Naive thymus-derived CD4-positive, alpha-beta T cell (primary cell): ENCODE data around the gene LENG8. TPM values are rescaled to one million over a fixed set of nuclear protein-coding genes. Genes with fewer than 3 reads are reported as not detected.

Experiments
- ATAC-seq: fragments of 150-1000 bp; cut with Tn5 transposase; 2 replicates; pipeline ENCODE4 v1.10.0; 2021; ENCODE audit warnings: mild to moderate bottlenecking, moderate library complexity
- CTCF ChIA-PET: fragments of 350-600 bp; sonication (Branson Sonifier 250); formaldehyde crosslinking; loops from one replicate; lab custom pipeline; 2021; ENCODE audit warnings: antibody characterized with exemption; lab: Charles Lee
- POLR2A ChIA-PET: fragments of 350-600 bp; sonication (Branson Sonifier 250); formaldehyde crosslinking; loops from one replicate; lab custom pipeline; 2021; ENCODE audit warnings: antibody characterized with exemption, inconsistent platforms; lab: Charles Lee
- DNase-seq, 9 donors: peaks; one replicate each; pipeline versions ENCODE4 v3.0.0 to v3.0.0-alpha.2; 2020 to 2022; ENCODE audit warnings: mixed read lengths in 1 of 9
- H3K27ac ChIP-seq: one replicate; pipeline ENCODE4 v1.7.0; 2013; ENCODE audit warnings: mild to moderate bottlenecking, low read depth, low read length, moderate library complexity
- H3K27me3 ChIP-seq, 2 donors: one replicate each; pipeline ENCODE4 v1.7.0; 2013; ENCODE audit warnings: low read length in 2 of 2, mild to moderate bottlenecking in 2 of 2, moderate library complexity in 2 of 2; ENCODE audit not compliant: control insufficient read depth in 2 of 2, insufficient read depth in 2 of 2
- H3K36me3 ChIP-seq, 3 experiments: 1 replicate in 2 of 3; 2 replicates in 1 of 3; pipeline ENCODE4 v1.7.0; 2013; ENCODE audit warnings: low read length in 3 of 3, mild to moderate bottlenecking in 3 of 3, moderate library complexity in 1 of 3; ENCODE audit not compliant: insufficient read depth in 3 of 3, control insufficient read depth in 2 of 3
- H3K4me1 ChIP-seq, 2 donors: one replicate each; pipeline ENCODE4 v1.7.0; 2013; ENCODE audit warnings: low read length in 2 of 2, mild to moderate bottlenecking in 2 of 2, moderate library complexity in 1 of 2; ENCODE audit not compliant: control insufficient read depth in 2 of 2, insufficient read depth in 2 of 2
- H3K4me3 ChIP-seq: 2 replicates; pipeline ENCODE4 v1.7.0; 2013; ENCODE audit warnings: mild to moderate bottlenecking, low read length
- H3K9me3 ChIP-seq, 3 experiments: 1 replicate in 2 of 3; 2 replicates in 1 of 3; pipeline ENCODE4 v1.7.0; 2013; ENCODE audit warnings: low read length in 3 of 3; ENCODE audit not compliant: control insufficient read depth in 2 of 3
- H3K27ac Mint-ChIP-seq, 9 donors: one replicate each; pipeline ENCODE4 v1.8.0; 2020 to 2022; ENCODE audit warnings: mixed read lengths in 9 of 9, mild to moderate bottlenecking in 8 of 9, moderate library complexity in 5 of 9, inconsistent platforms in 2 of 9
- H3K27me3 Mint-ChIP-seq, 5 donors: one replicate each; pipeline ENCODE4 v1.8.0; 2021 to 2022; ENCODE audit warnings: mixed read lengths in 5 of 5, mild to moderate bottlenecking in 1 of 5
- H3K36me3 Mint-ChIP-seq, 5 donors: one replicate each; pipeline ENCODE4 v1.8.0; 2020 to 2022; ENCODE audit warnings: mixed read lengths in 5 of 5, mild to moderate bottlenecking in 3 of 5, inconsistent platforms in 1 of 5
- H3K4me1 Mint-ChIP-seq, 7 donors: one replicate each; pipeline ENCODE4 v1.8.0; 2020 to 2022; ENCODE audit warnings: mixed read lengths in 7 of 7, mild to moderate bottlenecking in 3 of 7, inconsistent platforms in 1 of 7
- H3K4me3 Mint-ChIP-seq, 10 donors: one replicate each; pipeline ENCODE4 v1.8.0; 2020 to 2022; ENCODE audit warnings: mild to moderate bottlenecking in 10 of 10, mixed read lengths in 10 of 10, moderate library complexity in 6 of 10, inconsistent platforms in 2 of 10
- H3K9me3 Mint-ChIP-seq, 11 donors: one replicate each; pipeline ENCODE4 v1.8.0; 2020 to 2022; ENCODE audit warnings: mixed read lengths in 11 of 11, mild to moderate bottlenecking in 4 of 11, inconsistent platforms in 1 of 11, moderate library complexity in 1 of 11
- intact Hi-C, 2 donors: fragments of 100-400 bp; cut with micrococcal nuclease; formaldehyde crosslinking; loops; one replicate each; pipeline ENCODE4 v1.15.1; 2023
- polyA plus RNA-seq, 2 donors: library from polyadenylated mRNA; unstranded; fragments of 300-500 nt; fragmentation: Illumina TruSeq; gene quantifications; one replicate each; pipeline ENCODE4 v1.2.3, GENCODE V29; 2021
- total RNA-seq, 6 experiments: library from RNA in 5 of 6; stranded (reverse) in 5 of 6; gene quantifications; 1 replicate in 5 of 6; 2 replicates in 1 of 6; pipeline ENCODE4 v1.2.3 and lab custom pipeline; 2021 to 2026

LENG8 gene
- total and polyA plus RNA-seq, 7 experiments from 2014 or later, result 6.2 to 685 (median 503) TPM

DNA sequence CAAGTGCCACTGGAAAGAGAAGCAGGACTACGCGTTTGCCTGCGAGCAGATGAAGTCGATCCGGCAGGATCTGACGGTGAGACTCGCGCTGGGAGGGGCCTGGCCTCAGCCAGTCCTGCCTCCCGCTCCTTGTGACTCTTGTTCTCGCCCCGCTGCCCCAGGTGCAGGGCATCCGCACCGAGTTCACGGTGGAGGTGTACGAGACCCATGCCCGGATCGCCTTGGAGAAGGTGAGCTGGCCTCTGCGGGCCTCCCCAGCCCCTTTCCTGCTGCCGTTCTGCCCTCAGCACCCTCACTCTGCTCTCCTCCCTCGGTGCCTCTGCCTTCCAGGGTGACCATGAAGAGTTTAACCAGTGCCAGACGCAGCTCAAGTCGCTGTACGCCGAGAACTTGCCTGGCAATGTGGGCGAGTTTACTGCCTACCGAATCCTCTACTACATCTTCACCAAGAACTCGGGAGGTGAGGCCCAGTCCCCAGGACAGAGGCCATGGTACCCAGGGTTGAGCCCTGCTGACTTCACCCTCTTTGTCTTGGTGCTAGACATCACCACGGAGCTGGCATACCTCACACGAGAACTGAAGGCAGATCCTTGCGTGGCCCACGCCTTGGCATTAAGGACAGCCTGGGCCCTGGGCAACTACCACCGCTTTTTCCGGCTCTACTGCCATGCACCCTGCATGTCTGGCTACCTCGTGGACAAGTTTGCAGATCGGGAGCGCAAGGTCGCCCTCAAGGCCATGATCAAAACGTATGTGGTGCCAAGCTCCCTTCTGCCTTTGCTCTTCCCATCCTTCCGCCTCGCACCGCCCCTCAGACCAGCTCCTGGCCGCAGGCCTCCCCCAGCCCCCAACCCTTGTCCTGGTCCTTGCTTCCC lies 9.0 kb downstream of the LENG8 start:
- Histone ChIP-seq H3K9me3 (no peaks in the 10 kb centered on the region), H3K4me1 (peaks cover 7 to 9% of the 10 kb centered on the region in 2 donors), H3K4me3 (no peak overlapping the region), H3K27me3 (no peaks in the 10 kb centered on the region), H3K36me3 (peaks cover 29 to 92% (median 55%) of the 10 kb centered on the region in 3 experiments), H3K27ac (no peak overlapping the region)
- no peak for ATAC-seq
- DNase-seq, result no peak
- H3K4me1 Mint-ChIP-seq, result peaks cover 20 to 35% (median 27%) of the 10 kb centered on the region in 7 donors
- ChIA-PET POLR2A (interaction anchor here (0.9 to 1.4 kb wide), 3 partner anchors 9 to 19 kb away, joined by 3 to 4 read pairs (median 4); partner anchors contain the start of gene LENG8), CTCF (no interaction called here)
- peaks cover 13 to 39% (median 16%) of the 10 kb centered on the region in 5 donors for H3K36me3 Mint-ChIP-seq
- H3K27me3 Mint-ChIP-seq, result no peaks in the 10 kb centered on the region
- intact Hi-C loops, result no loop called here
- H3K27ac Mint-ChIP-seq, result peak overlapping the region in 5 of 9 donors; percentile 9 to 91 (median 56)
- no peaks in the 10 kb centered on the region for H3K9me3 Mint-ChIP-seq
- peak overlapping the region in 2 of 10 donors; percentile 6 to 45 for H3K4me3 Mint-ChIP-seq

GRCh38 chr19:54458648-54459281 lies 9.8 kb downstream of the LENG8 start:
- H3K4me3 ChIP-seq, result no peak overlapping the region
- DNase-seq, result no peak
- peaks cover 7 to 14% of the 10 kb centered on the region in 2 donors for H3K4me1 ChIP-seq
- Mint-ChIP-seq H3K27ac (peak overlapping the region in 7 of 9 donors; percentile 26 to 91 (median 65)), H3K27me3 (no peaks in the 10 kb centered on the region), H3K4me1 (peaks cover 18 to 33% (median 26%) of the 10 kb centered on the region in 7 donors), H3K4me3 (peak overlapping the region in 1 of 10 donors; percentile 45), H3K36me3 (peaks cover 11 to 33% (median 13%) of the 10 kb centered on the region in 5 donors), H3K9me3 (no peaks in the 10 kb centered on the region)
- H3K9me3 ChIP-seq, result no peaks in the 10 kb centered on the region
- POLR2A ChIA-PET, result interaction anchor here (0.9 to 5.2 kb wide), 4 partner anchors 9 to 20 kb away, joined by 3 to 67 read pairs (median 4); partner anchors contain the start of gene LENG8
- peaks cover 23 to 84% (median 48%) of the 10 kb centered on the region in 3 experiments for H3K36me3 ChIP-seq
- H3K27ac ChIP-seq, result no peak overlapping the region
- intact Hi-C loops, result no loop called here
- ATAC-seq, result no peak
- no peaks in the 10 kb centered on the region for H3K27me3 ChIP-seq
- CTCF ChIA-PET, result no interaction called here

- Histone ChIP-seq H3K36me3 (peaks cover 20 to 77% (median 40%) of the 10 kb centered on the region in 3 experiments), H3K4me3 (no peak overlapping the region), H3K27me3 (no peaks in the 10 kb centered on the region), H3K9me3 (no peaks in the 10 kb centered on the region), H3K4me1 (peaks cover 14 to 22% of the 10 kb centered on the region in 2 donors), H3K27ac (no peak overlapping the region)
- no peaks in the 10 kb centered on the region for H3K27me3 Mint-ChIP-seq
- no peak for ATAC-seq
- no peak for DNase-seq
- H3K36me3 Mint-ChIP-seq, result peaks cover 11 to 30% (median 13%) of the 10 kb centered on the region in 5 donors
- CTCF ChIA-PET, result no interaction called here
- H3K9me3 Mint-ChIP-seq, result no peaks in the 10 kb centered on the region
- peaks cover 22 to 38% (median 33%) of the 10 kb centered on the region in 7 donors for H3K4me1 Mint-ChIP-seq
- peak overlapping the region in 4 of 10 donors; percentile 6 to 51 (median 36) for H3K4me3 Mint-ChIP-seq
- intact Hi-C loops, result loop anchor here (5.0 to 10.0 kb wide), 7 partner anchors 325 to 1495 kb away; partner anchors contain the start of genes CNOT3 (in 1 of the 2), PRPF31 (in 1 of the 2), TFPT (in 1 of the 2) and ZNF628 (in 1 of the 2)
- POLR2A ChIA-PET, result interaction anchor here (0.7 to 5.2 kb wide), 3 partner anchors 10 to 823 kb away, joined by 3 to 67 read pairs (median 7); partner anchors contain the start of gene LENG8
- peak overlapping the region in 7 of 9 donors; percentile 29 to 72 (median 63) for H3K27ac Mint-ChIP-seq
Measured at GRCh38 chr19:54459282-54460229, 10.6 kb downstream of the LENG8 start.

GRCh38 chr19:54460230-54461005 lies 11.4 kb downstream of the LENG8 start:
- H3K36me3 ChIP-seq, result peaks cover 15 to 68% (median 34%) of the 10 kb centered on the region in 3 experiments
- no peak for DNase-seq
- no peak for ATAC-seq
- H3K4me3 ChIP-seq, result no peak overlapping the region
- peak overlapping the region in 2 of 10 donors; percentile 25 to 51 for H3K4me3 Mint-ChIP-seq
- H3K9me3 ChIP-seq, result no peaks in the 10 kb centered on the region
- H3K9me3 Mint-ChIP-seq, result no peaks in the 10 kb centered on the region
- peaks cover 22 to 38% (median 33%) of the 10 kb centered on the region in 7 donors for H3K4me1 Mint-ChIP-seq
- H3K36me3 Mint-ChIP-seq, result peaks cover 11 to 27% (median 13%) of the 10 kb centered on the region in 5 donors
- H3K4me1 ChIP-seq, result peaks cover 17 to 23% of the 10 kb centered on the region in 2 donors
- peak overlapping the region in 3 of 9 donors; percentile 9 to 63 (median 32) for H3K27ac Mint-ChIP-seq
- H3K27me3 Mint-ChIP-seq, result peaks cover 0 to 3% (median 0%) of the 10 kb centered on the region in 5 donors
- CTCF ChIA-PET, result interaction anchor here (0.7 kb wide), 1 partner anchor 384 kb away, joined by 4 read pairs; no protein-coding TSS in a partner anchor
- H3K27ac ChIP-seq, result no peak overlapping the region
- no peaks in the 10 kb centered on the region for H3K27me3 ChIP-seq
- POLR2A ChIA-PET, result interaction anchor here (5.2 kb wide), 1 partner anchor 10 kb away, joined by 67 read pairs; the partner anchor contains the start of gene LENG8
- intact Hi-C loops, result loop anchor here (5.0 to 10.0 kb wide), 7 partner anchors 326 to 1496 kb away; partner anchors contain the start of genes CNOT3 (in 1 of the 2), PRPF31 (in 1 of the 2), TFPT (in 1 of the 2) and ZNF628 (in 1 of the 2)

GRCh38 chr19:54461210-54461609 lies 12.2 kb downstream of the LENG8 start:
- no peak overlapping the region for H3K27ac ChIP-seq

More at GRCh38 chr19:54461210-54461609, 12.2 kb downstream of the LENG8 start:
- H3K4me3 Mint-ChIP-seq, result peak overlapping the region in 6 of 10 donors; percentile 29 to 94 (median 39)
- ATAC-seq, result no peak
- peaks cover 14 to 60% (median 31%) of the 10 kb centered on the region in 3 experiments for H3K36me3 ChIP-seq
- peaks cover 0 to 10% (median 0%) of the 10 kb centered on the region in 5 donors for H3K27me3 Mint-ChIP-seq
- H3K27ac Mint-ChIP-seq, result peak overlapping the region in 5 of 9 donors; percentile 28 to 71 (median 54)
- no peaks in the 10 kb centered on the region for H3K27me3 ChIP-seq
- peaks cover 22 to 42% (median 36%) of the 10 kb centered on the region in 7 donors for H3K4me1 Mint-ChIP-seq
- intact Hi-C loops, result loop anchor here (5.0 to 10.0 kb wide), 7 partner anchors 326 to 1496 kb away; partner anchors contain the start of genes CNOT3 (in 1 of the 2), PRPF31 (in 1 of the 2), TFPT (in 1 of the 2) and ZNF628 (in 1 of the 2)
- H3K9me3 ChIP-seq, result no peaks in the 10 kb centered on the region
- peaks cover 11 to 27% (median 13%) of the 10 kb centered on the region in 5 donors for H3K36me3 Mint-ChIP-seq
- ChIA-PET CTCF (interaction anchor here (0.7 kb wide), 1 partner anchor 384 kb away, joined by 4 read pairs; no protein-coding TSS in a partner anchor), POLR2A (interaction anchor here (5.2 kb wide), 1 partner anchor 11 kb away, joined by 67 read pairs; the partner anchor contains the start of gene LENG8)
- H3K9me3 Mint-ChIP-seq, result peaks cover 0 to 2% (median 0%) of the 10 kb centered on the region in 11 donors
- peaks cover 17 to 23% of the 10 kb centered on the region in 2 donors for H3K4me1 ChIP-seq
- DNase-seq, result no peak
- no peak overlapping the region for H3K4me3 ChIP-seq
